Glutamatergic neuron (in vitro differentiated cells): Measurements from ENCODE around the gene UBR1. TPM values are rescaled to one million over a fixed set of nuclear protein-coding genes. Genes with fewer than 3 reads are reported as not detected.

Source experiments
- DNase-seq: peaks from one replicate; pipeline ENCODE4 v3.0.0; 2022
- H3K27ac Mint-ChIP-seq: one replicate; pipeline ENCODE4 v1.8.0; 2020; ENCODE audit warnings: mild to moderate bottlenecking, mixed read lengths, inconsistent platforms; ENCODE audit not compliant: unreplicated experiment
- H3K27me3 Mint-ChIP-seq: one replicate; pipeline ENCODE4 v1.8.0; 2020; ENCODE audit warnings: mild to moderate bottlenecking, moderate library complexity, mixed read lengths, inconsistent platforms; ENCODE audit not compliant: unreplicated experiment
- H3K36me3 Mint-ChIP-seq: one replicate; pipeline ENCODE4 v1.8.0; 2020; ENCODE audit warnings: mild to moderate bottlenecking, mixed read lengths, inconsistent platforms; ENCODE audit not compliant: unreplicated experiment
- H3K4me1 Mint-ChIP-seq: one replicate; pipeline ENCODE4 v1.8.0; 2020; ENCODE audit warnings: mild to moderate bottlenecking, low read depth, mixed read lengths, inconsistent platforms; ENCODE audit not compliant: unreplicated experiment
- H3K4me3 Mint-ChIP-seq: one replicate; pipeline ENCODE4 v1.8.0; 2020; ENCODE audit warnings: mild to moderate bottlenecking, mixed read lengths, inconsistent platforms; ENCODE audit not compliant: unreplicated experiment
- H3K9me3 Mint-ChIP-seq: one replicate; pipeline ENCODE4 v1.8.0; 2020; ENCODE audit warnings: mild to moderate bottlenecking, moderate library complexity, mixed read lengths, inconsistent platforms; ENCODE audit not compliant: unreplicated experiment
- total RNA-seq: library from RNA; stranded (reverse); fragmentation: NEBNext Ultra II Directional; extraction: Animal tissue kit (Norgen Biotek cat#: 25700); gene quantifications from one replicate; pipeline ENCODE4 v1.2.1, GENCODE V29; 2021; ENCODE audit not compliant: unreplicated experiment
- TF ChIP-seq, protein P1 (sequence below): fragments of 200-600 bp; sonication (generic); IDR thresholded peaks from one replicate; pipeline ENCODE4 v1.5.0; 2021; ENCODE audit not compliant: partially characterized antibody, unreplicated experiment

UBR1 gene
- total RNA-seq, 1 donor from 2014 or later = 39.9 TPM

DNA sequence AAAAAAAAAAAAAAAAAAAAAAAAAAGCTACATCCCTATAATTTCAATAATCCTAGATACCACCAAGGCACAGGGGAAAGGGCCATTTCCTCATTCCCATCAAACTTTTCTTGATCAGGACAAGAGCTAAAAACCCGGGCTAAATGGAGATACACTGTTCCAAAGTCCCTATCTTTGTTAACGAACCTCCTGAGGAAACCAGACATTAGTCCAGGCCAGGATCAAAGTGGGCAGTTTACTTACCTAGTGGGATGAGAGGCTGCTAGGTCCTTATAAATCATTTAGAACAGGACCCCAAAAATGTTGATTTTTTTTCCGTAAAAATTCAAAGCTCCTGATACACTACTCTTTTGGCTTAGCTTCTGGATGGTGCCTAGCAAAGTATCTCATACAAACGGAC lies 35.6 kb downstream of the UBR1 start:
- Mint-ChIP-seq H3K27me3 (peaks cover 2% of the 10 kb centered on the region), H3K36me3 (no peaks in the 10 kb centered on the region), H3K9me3 (no peaks in the 10 kb centered on the region), H3K4me3 (no peak overlapping the region), H3K27ac (no peak overlapping the region), H3K4me1 (no peaks in the 10 kb centered on the region)
- no peak for DNase-seq
- TF ChIP-seq, protein P1, sequence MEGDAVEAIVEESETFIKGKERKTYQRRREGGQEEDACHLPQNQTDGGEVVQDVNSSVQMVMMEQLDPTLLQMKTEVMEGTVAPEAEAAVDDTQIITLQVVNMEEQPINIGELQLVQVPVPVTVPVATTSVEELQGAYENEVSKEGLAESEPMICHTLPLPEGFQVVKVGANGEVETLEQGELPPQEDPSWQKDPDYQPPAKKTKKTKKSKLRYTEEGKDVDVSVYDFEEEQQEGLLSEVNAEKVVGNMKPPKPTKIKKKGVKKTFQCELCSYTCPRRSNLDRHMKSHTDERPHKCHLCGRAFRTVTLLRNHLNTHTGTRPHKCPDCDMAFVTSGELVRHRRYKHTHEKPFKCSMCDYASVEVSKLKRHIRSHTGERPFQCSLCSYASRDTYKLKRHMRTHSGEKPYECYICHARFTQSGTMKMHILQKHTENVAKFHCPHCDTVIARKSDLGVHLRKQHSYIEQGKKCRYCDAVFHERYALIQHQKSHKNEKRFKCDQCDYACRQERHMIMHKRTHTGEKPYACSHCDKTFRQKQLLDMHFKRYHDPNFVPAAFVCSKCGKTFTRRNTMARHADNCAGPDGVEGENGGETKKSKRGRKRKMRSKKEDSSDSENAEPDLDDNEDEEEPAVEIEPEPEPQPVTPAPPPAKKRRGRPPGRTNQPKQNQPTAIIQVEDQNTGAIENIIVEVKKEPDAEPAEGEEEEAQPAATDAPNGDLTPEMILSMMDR = no peak

DNA sequence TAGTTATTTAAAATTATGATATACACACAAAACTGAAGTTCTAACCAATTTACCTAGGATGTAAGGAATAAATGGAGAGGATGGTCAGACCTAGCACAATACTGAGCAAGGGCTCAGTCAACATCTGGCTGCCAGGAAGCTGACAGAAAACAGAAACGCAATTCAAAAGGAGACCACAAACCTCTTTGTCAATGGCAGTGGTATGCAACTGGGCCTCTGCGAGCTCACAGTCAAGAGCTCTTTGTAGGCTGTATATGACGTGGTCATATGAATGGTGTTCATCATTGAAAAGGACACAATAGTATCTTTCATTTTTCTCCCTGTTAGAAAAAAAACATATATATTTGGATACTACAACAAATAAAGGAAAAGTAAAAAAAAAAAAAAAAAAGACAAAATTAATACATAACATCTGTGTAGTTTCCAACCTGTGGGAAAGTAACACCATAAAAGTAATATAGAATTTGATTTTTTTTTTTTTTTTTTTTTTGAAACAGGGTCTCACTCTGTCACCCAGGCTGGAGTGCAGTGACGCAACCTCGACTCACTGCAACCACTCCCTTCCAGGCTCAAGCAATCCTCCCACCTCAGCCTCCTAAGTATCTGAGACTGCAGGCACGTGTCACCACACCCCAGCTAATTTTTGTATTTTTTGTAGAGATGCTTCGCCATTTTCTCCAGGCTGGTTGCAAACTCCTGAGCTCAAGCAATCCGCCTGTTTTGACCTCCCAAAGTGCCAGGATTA lies 37.9 kb downstream of the UBR1 start:
- no peak for DNase-seq
- H3K36me3 Mint-ChIP-seq = no peaks in the 10 kb centered on the region
- no peaks in the 10 kb centered on the region for H3K9me3 Mint-ChIP-seq
- H3K27ac Mint-ChIP-seq = no peak overlapping the region
- TF ChIP-seq, protein P1 = no peak
- peaks cover 2% of the 10 kb centered on the region for H3K27me3 Mint-ChIP-seq
- no peak overlapping the region for H3K4me3 Mint-ChIP-seq
- no peaks in the 10 kb centered on the region for H3K4me1 Mint-ChIP-seq

DNA sequence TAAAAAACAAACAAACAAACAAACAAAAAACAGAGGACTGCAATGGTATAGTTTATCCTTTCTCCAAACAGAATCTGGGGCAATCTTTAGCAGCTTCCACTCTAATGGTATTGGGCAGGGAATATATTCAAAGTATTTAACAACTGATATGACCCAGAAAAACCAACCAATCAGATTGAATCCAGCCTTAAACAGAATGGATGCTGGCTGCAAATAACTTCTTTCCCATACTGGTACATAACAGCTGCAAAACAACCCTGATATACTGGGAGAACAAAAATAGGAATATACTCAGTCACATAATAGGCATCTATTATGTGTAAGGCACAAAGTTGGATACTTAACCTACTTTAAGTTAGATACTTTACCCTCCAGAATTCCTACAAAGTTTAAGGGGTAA lies 49.1 kb downstream of the UBR1 start:
- Mint-ChIP-seq H3K36me3 (no peaks in the 10 kb centered on the region), H3K4me3 (no peak overlapping the region), H3K9me3 (no peaks in the 10 kb centered on the region), H3K27ac (no peak overlapping the region), H3K4me1 (no peaks in the 10 kb centered on the region), H3K27me3 (no peaks in the 10 kb centered on the region)
- no peak for DNase-seq
- TF ChIP-seq, protein P1 = no peak

DNA sequence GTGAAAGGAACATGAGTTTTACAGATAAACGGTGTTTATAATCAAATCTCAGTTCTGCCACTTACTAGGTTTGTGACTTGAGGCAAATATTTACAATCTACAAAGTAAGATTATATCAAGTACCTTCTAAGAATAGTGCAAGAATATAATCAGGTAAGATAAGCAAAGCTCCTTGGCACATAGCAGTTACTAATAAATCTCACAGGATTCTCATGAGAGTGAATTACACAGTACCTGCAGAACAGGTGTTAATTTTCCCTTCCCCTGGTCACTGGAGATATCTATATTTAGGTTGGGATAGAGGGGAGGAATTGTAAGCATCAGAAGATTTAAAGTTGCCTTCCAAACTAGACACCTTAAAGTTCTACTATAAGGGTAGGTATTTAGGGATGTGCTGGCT lies 53.0 kb downstream of the UBR1 start:
- Mint-ChIP-seq H3K9me3 (no peaks in the 10 kb centered on the region), H3K4me3 (no peak overlapping the region), H3K36me3 (no peaks in the 10 kb centered on the region), H3K4me1 (no peaks in the 10 kb centered on the region), H3K27ac (no peak overlapping the region), H3K27me3 (no peaks in the 10 kb centered on the region)
- TF ChIP-seq, protein P1 = no peak
- DNase-seq = no peak

DNA sequence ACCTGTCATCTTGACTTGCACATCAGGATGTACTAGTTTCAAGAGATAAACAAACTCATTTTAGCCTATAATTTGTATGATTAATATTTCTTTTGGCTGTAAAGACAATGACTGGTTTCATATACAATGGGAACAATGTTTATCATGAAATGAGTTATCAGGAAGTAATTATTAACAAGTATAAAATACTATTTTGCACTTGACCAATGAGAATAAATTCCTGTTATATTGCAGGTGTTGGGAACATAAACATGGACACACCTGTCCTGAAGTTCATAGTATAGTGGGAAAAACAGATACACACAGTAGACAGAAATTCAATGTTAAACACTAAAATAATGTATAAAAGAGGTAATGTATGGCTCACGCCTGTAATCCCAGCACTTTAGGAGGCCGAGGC lies 56.9 kb downstream of the UBR1 start:
- H3K36me3 Mint-ChIP-seq = no peaks in the 10 kb centered on the region
- no peaks in the 10 kb centered on the region for H3K9me3 Mint-ChIP-seq
- no peaks in the 10 kb centered on the region for H3K4me1 Mint-ChIP-seq
- no peak overlapping the region for H3K27ac Mint-ChIP-seq
- TF ChIP-seq, protein P1 = no peak
- H3K27me3 Mint-ChIP-seq = no peaks in the 10 kb centered on the region
- DNase-seq = no peak
- no peak overlapping the region for H3K4me3 Mint-ChIP-seq
